SU-DHL-6 (cell line): Measurements from ENCODE around the gene TNKS1BP1.

Experiments used
- H2AFZ ChIP-seq: fragments of 200-600 bp; sonication (generic); 2 replicates; pipeline ENCODE4 v1.6.1; 2014; ENCODE audit warnings: low read depth, mild to moderate bottlenecking, moderate library complexity, mixed read lengths, antibody characterized with exemption, low read length; ENCODE audit not compliant: severe bottlenecking
- H3F3A ChIP-seq: fragments of 200-600 bp; shearing (Covaris generic); 2 replicates; pipeline ENCODE4 v1.6.0; 2016; ENCODE audit warnings: antibody characterized with exemption, mild to moderate bottlenecking; ENCODE audit not compliant: insufficient read depth
- H3K27ac ChIP-seq: fragments of 200-600 bp; sonication (generic); 2 replicates; pipeline ENCODE4 v1.5.1; 2016; ENCODE audit warnings: low read depth, mild to moderate bottlenecking, low read length, moderate library complexity, mixed read lengths
- H3K27me3 ChIP-seq: fragments of 200-600 bp; sonication (generic), shearing (Covaris generic); 2 replicates; pipeline ENCODE4 v1.6.0; 2014; ENCODE audit warnings: mild to moderate bottlenecking, low read length
- H3K36me3 ChIP-seq: fragments of 200-600 bp; sonication (generic); 2 replicates; pipeline ENCODE4 v1.6.1; 2014; ENCODE audit warnings: mild to moderate bottlenecking, low read length, mixed read lengths
- H3K4me2 ChIP-seq: fragments of 300-600, 200-600 bp; shearing (Covaris generic), sonication (generic); 2 replicates; pipeline ENCODE4 v1.6.0; 2014; ENCODE audit warnings: low read length, low read depth, mild to moderate bottlenecking; ENCODE audit not compliant: poor library complexity, severe bottlenecking
- H3K4me3 ChIP-seq: fragments of 200-600 bp; sonication (generic); 2 replicates; pipeline ENCODE4 v1.5.1; 2014; ENCODE audit warnings: antibody characterized with exemption, low read length, mild to moderate bottlenecking, mixed read lengths; ENCODE audit not compliant: insufficient read depth, poor library complexity, severe bottlenecking
- H3K79me2 ChIP-seq: fragments of 200-600 bp; sonication (generic); 2 replicates; pipeline ENCODE4 v1.6.1; 2014; ENCODE audit warnings: mild to moderate bottlenecking, low read length, moderate library complexity; ENCODE audit not compliant: insufficient read depth
- H3K9ac ChIP-seq: fragments of 200-600 bp; sonication (generic); 2 replicates; pipeline ENCODE4 v1.7.0; 2014; ENCODE audit warnings: mild to moderate bottlenecking, low read length
- H3K9me2 ChIP-seq: fragments of 200-600 bp; sonication (generic); replicated peaks from 2 replicates; pipeline ENCODE4 v1.6.1; 2014; ENCODE audit warnings: low read length; ENCODE audit not compliant: insufficient read depth
- H3K9me3 ChIP-seq: fragments of 200-600 bp; sonication (generic); 2 replicates; pipeline ENCODE4 v1.6.1; 2014; ENCODE audit warnings: low read length, mixed read lengths; ENCODE audit not compliant: insufficient read depth
- H4K20me1 ChIP-seq: fragments of 200-600 bp; sonication (generic); 2 replicates; pipeline ENCODE4 v1.6.1; 2014; ENCODE audit warnings: low read depth, mild to moderate bottlenecking, antibody characterized with exemption, low read length, moderate library complexity, mixed read lengths
- EZH2phosphoT487 ChIP-seq: fragments of 200-600 bp; sonication (generic), shearing (Covaris generic); conservative IDR thresholded peaks from 2 replicates; pipeline ENCODE4 v1.6.1; 2018; ENCODE audit warnings: mild to moderate bottlenecking, antibody characterized with exemption, low read length, moderate library complexity, mixed read lengths
- TF ChIP-seq, protein P1 (sequence below): fragments of 200-600 bp; sonication (generic); IDR thresholded peaks from one replicate; pipeline ENCODE4 v1.5.1; 2017; ENCODE audit warnings: antibody characterized with exemption, mild to moderate bottlenecking, low read length, moderate library complexity; ENCODE audit not compliant: insufficient read depth, poor library complexity, severe bottlenecking

Gene TNKS1BP1, protein sequence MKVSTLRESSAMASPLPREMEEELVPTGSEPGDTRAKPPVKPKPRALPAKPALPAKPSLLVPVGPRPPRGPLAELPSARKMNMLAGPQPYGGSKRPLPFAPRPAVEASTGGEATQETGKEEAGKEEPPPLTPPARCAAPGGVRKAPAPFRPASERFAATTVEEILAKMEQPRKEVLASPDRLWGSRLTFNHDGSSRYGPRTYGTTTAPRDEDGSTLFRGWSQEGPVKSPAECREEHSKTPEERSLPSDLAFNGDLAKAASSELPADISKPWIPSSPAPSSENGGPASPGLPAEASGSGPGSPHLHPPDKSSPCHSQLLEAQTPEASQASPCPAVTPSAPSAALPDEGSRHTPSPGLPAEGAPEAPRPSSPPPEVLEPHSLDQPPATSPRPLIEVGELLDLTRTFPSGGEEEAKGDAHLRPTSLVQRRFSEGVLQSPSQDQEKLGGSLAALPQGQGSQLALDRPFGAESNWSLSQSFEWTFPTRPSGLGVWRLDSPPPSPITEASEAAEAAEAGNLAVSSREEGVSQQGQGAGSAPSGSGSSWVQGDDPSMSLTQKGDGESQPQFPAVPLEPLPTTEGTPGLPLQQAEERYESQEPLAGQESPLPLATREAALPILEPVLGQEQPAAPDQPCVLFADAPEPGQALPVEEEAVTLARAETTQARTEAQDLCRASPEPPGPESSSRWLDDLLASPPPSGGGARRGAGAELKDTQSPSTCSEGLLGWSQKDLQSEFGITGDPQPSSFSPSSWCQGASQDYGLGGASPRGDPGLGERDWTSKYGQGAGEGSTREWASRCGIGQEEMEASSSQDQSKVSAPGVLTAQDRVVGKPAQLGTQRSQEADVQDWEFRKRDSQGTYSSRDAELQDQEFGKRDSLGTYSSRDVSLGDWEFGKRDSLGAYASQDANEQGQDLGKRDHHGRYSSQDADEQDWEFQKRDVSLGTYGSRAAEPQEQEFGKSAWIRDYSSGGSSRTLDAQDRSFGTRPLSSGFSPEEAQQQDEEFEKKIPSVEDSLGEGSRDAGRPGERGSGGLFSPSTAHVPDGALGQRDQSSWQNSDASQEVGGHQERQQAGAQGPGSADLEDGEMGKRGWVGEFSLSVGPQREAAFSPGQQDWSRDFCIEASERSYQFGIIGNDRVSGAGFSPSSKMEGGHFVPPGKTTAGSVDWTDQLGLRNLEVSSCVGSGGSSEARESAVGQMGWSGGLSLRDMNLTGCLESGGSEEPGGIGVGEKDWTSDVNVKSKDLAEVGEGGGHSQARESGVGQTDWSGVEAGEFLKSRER (N-terminal part only)

GRCh38 chr11:57324886-57325734 is at the start of gene TNKS1BP1:
Gene TNKS1BP1 (minus strand): TSS chr11:57324952. CDS start chr11:57321885, 3,067 bp downstream.
- Histone ChIP-seq H3K9me3 (no peaks in the 10 kb centered on the region), H3F3A (peaks cover 16% of the 10 kb centered on the region), H3K9ac (peak within 1 kb of the TSS; percentile 53), H3K27me3 (no peaks in the 10 kb centered on the region), H3K4me3 (peak within 1 kb of the TSS; percentile 38), H3K9me2 (no peaks in the 10 kb centered on the region), H2AFZ (peak within 1 kb of the TSS; percentile 55), H3K4me2 (peak within 1 kb of the TSS; percentile 61), H3K27ac (peak within 1 kb of the TSS; percentile 73), H3K79me2 (no peaks in the 10 kb centered on the region), H3K36me3 (peaks cover 7% of the 10 kb centered on the region; the same call in 1 of the 2 replicates), H4K20me1 (no peaks in the 10 kb centered on the region)
- TF ChIP-seq EZH2phosphoT487: no peak

- H3K9ac ChIP-seq: no peak overlapping the region
- H3K4me3 ChIP-seq: no peak overlapping the region
- H3K27ac ChIP-seq: no peak overlapping the region
- H3F3A ChIP-seq: no peaks in the 10 kb centered on the region
- H4K20me1 ChIP-seq: no peaks in the 10 kb centered on the region
- TF ChIP-seq, protein P1, sequence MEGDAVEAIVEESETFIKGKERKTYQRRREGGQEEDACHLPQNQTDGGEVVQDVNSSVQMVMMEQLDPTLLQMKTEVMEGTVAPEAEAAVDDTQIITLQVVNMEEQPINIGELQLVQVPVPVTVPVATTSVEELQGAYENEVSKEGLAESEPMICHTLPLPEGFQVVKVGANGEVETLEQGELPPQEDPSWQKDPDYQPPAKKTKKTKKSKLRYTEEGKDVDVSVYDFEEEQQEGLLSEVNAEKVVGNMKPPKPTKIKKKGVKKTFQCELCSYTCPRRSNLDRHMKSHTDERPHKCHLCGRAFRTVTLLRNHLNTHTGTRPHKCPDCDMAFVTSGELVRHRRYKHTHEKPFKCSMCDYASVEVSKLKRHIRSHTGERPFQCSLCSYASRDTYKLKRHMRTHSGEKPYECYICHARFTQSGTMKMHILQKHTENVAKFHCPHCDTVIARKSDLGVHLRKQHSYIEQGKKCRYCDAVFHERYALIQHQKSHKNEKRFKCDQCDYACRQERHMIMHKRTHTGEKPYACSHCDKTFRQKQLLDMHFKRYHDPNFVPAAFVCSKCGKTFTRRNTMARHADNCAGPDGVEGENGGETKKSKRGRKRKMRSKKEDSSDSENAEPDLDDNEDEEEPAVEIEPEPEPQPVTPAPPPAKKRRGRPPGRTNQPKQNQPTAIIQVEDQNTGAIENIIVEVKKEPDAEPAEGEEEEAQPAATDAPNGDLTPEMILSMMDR: no peak
- no peak for TF ChIP-seq EZH2phosphoT487
- H2AFZ ChIP-seq: no peak overlapping the region
- H3K9me3 ChIP-seq: no peaks in the 10 kb centered on the region
- no peaks in the 10 kb centered on the region for H3K36me3 ChIP-seq
- no peaks in the 10 kb centered on the region for H3K9me2 ChIP-seq
- H3K27me3 ChIP-seq: no peaks in the 10 kb centered on the region
- no peaks in the 10 kb centered on the region for H3K79me2 ChIP-seq
- H3K4me2 ChIP-seq: no peak overlapping the region
Measured at GRCh38 chr11:57373146-57373545, 48.4 kb upstream of the TNKS1BP1 start.

DNA sequence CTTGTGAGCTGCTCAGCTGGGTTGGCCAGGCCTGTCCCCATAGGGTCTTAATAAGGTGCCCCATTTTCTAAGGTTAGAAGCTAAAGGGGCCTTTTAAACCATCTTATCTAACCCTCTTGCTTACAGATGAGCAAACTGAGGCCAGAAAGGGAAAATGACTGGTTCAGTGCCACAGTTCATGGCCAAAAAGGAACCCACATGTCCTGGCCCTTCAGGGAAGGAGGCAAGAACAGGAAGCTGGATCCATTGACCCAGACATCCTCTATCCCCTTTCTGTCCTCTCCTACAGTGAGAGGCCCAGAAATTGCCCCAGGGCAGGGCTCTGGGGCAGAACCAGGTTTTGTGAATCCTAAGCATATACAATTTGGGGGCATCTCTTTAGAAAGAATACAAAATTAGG is 46.2 kb upstream of the TNKS1BP1 start:
- Histone ChIP-seq H4K20me1 (no peaks in the 10 kb centered on the region), H3K79me2 (no peaks in the 10 kb centered on the region), H3K4me2 (no peak overlapping the region), H3K9me2 (no peaks in the 10 kb centered on the region), H3K9me3 (no peaks in the 10 kb centered on the region), H3K27me3 (no peaks in the 10 kb centered on the region), H3K9ac (no peak overlapping the region), H3K27ac (no peak overlapping the region), H2AFZ (no peak overlapping the region), H3K4me3 (no peak overlapping the region), H3F3A (no peaks in the 10 kb centered on the region), H3K36me3 (no peaks in the 10 kb centered on the region)
- no peak for TF ChIP-seq EZH2phosphoT487
- TF ChIP-seq, protein P1: no peak
